Liver (tissue), 3 donors: ENCODE measurements around the gene TRPC4.

ENCODE experiments used
- EGR1 ChIP-seq, 2 donors: IDR thresholded peaks; 2 replicates each; pipeline ENCODE4 v1.6.1; 2016 to 2018; ENCODE audit warnings: antibody characterized with exemption in 2 of 2, low read depth in 2 of 2
- JUND ChIP-seq, 2 donors: IDR thresholded peaks; 2 replicates each; pipeline ENCODE4 v1.6.1; 2016; ENCODE audit warnings: antibody characterized with exemption in 2 of 2
- TAF1 ChIP-seq: conservative IDR thresholded peaks from 2 replicates; pipeline ENCODE4 v1.6.1; 2016; ENCODE audit warnings: antibody characterized with exemption, mild to moderate bottlenecking
- TF ChIP-seq, protein P1 (sequence below): fragments of 150-350 bp; IDR thresholded peaks from 2 replicates; pipeline ENCODE4 v1.5.1; 2017; ENCODE audit warnings: improper control_type of control experiment, low read depth, low read length; ENCODE audit not compliant: missing input control
- donor health status: healthy.
- donor health status: healthy.

DNA sequence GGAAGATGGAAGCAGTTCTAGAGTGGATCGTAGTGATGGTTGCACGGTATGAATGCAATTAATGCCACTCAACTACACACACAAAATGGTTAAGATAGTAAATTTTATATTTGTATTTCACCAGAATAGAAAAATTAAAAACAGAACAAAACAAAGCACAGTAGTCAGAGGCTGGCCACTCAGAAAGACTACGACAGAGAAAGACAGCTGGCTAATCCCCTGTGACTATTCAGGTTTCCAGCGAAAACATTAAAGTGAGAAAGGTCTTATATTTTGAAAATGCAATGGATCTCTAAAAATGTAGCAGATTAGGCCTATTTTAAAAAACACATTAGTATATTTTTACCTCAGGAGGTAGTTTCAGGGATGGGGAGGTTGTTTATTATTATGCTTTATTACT is 139.7 kb downstream of the TRPC4 start:
- TF ChIP-seq, protein P1, sequence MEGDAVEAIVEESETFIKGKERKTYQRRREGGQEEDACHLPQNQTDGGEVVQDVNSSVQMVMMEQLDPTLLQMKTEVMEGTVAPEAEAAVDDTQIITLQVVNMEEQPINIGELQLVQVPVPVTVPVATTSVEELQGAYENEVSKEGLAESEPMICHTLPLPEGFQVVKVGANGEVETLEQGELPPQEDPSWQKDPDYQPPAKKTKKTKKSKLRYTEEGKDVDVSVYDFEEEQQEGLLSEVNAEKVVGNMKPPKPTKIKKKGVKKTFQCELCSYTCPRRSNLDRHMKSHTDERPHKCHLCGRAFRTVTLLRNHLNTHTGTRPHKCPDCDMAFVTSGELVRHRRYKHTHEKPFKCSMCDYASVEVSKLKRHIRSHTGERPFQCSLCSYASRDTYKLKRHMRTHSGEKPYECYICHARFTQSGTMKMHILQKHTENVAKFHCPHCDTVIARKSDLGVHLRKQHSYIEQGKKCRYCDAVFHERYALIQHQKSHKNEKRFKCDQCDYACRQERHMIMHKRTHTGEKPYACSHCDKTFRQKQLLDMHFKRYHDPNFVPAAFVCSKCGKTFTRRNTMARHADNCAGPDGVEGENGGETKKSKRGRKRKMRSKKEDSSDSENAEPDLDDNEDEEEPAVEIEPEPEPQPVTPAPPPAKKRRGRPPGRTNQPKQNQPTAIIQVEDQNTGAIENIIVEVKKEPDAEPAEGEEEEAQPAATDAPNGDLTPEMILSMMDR: no peak
- TF ChIP-seq JUND (IDR thresholded peaks at IDR 0.05) (no peak), TAF1 (no peak), EGR1 (IDR thresholded peaks at IDR 0.05; ENCODE audit: low read depth in 2 of 2) (no peak)
